Neural cell (in vitro differentiated cells): ENCODE measurements around the gene ITGB3. TPM values are rescaled to one million over a fixed set of nuclear protein-coding genes. Genes with fewer than 3 reads are reported as not detected.

Experiments
- H2AFZ ChIP-seq: fragments of 200-600, 300-800 bp; sonication (generic), shearing (Covaris generic); 2 replicates; pipeline ENCODE4 v1.6.0; 2014; ENCODE audit warnings: low read depth, mild to moderate bottlenecking, antibody characterized with exemption, low read length, moderate library complexity
- H3F3A ChIP-seq: fragments of 200-600 bp; shearing (Covaris generic); 2 replicates; pipeline ENCODE4 v1.6.1; 2016; ENCODE audit warnings: mild to moderate bottlenecking, moderate library complexity, mixed read lengths, antibody characterized with exemption, low read length; ENCODE audit not compliant: insufficient read depth, poor library complexity, severe bottlenecking
- H3K27ac ChIP-seq: fragments of 200-600, 300-800 bp; sonication (generic), shearing (Covaris generic); 2 replicates; pipeline ENCODE4 v1.5.1; 2014; ENCODE audit warnings: mild to moderate bottlenecking, low read length, moderate library complexity
- H3K27me3 ChIP-seq: fragments of 300-800, 200-600 bp; sonication (generic), shearing (Covaris generic); 2 replicates; pipeline ENCODE4 v1.6.0; 2014; ENCODE audit warnings: mild to moderate bottlenecking, low read depth, low read length, moderate library complexity; ENCODE audit not compliant: insufficient read depth
- H3K36me3 ChIP-seq: fragments of 300-800, 200-600 bp; sonication (generic), shearing (Covaris generic); 2 replicates; pipeline ENCODE4 v1.5.1; 2014; ENCODE audit warnings: mild to moderate bottlenecking, antibody characterized with exemption, low read length, moderate library complexity; ENCODE audit not compliant: insufficient read depth
- H3K4me2 ChIP-seq: fragments of 300-800, 200-600 bp; sonication (generic), shearing (Covaris generic); 2 replicates; pipeline ENCODE4 v1.6.0; 2014; ENCODE audit warnings: mild to moderate bottlenecking, low read length
- H3K4me3 ChIP-seq: fragments of 300-800, 200-600 bp; sonication (generic), shearing (Covaris generic); 2 replicates; pipeline ENCODE4 v1.5.1; 2014; ENCODE audit warnings: mild to moderate bottlenecking, low read length, moderate library complexity
- H3K79me2 ChIP-seq: fragments of 200-600 bp; shearing (Covaris generic); replicated peaks from 2 replicates; pipeline ENCODE4 v1.6.0; 2014; ENCODE audit warnings: mild to moderate bottlenecking, low read length, moderate library complexity; ENCODE audit not compliant: insufficient read depth
- H3K9ac ChIP-seq: fragments of 300-800, 200-600 bp; sonication (generic), shearing (Covaris generic); 2 replicates; pipeline ENCODE4 v1.6.1; 2016; ENCODE audit warnings: mild to moderate bottlenecking, low read length, mixed read lengths
- H3K9me2 ChIP-seq: fragments of 200-600 bp; shearing (Covaris generic); 2 replicates; pipeline ENCODE4 v1.6.1; 2016; ENCODE audit warnings: mild to moderate bottlenecking, low read length, mixed read lengths; ENCODE audit not compliant: insufficient read depth
- H3K9me3 ChIP-seq: fragments of 200-600, 300-800 bp; sonication (generic), shearing (Covaris generic); 2 replicates; pipeline ENCODE4 v1.6.1; 2016; ENCODE audit warnings: mild to moderate bottlenecking, mixed run types, low read length, moderate library complexity, mixed read lengths
- H4K20me1 ChIP-seq: fragments of 200-600 bp; shearing (Covaris generic); 2 replicates; pipeline ENCODE4 v1.6.1; 2016; ENCODE audit warnings: mild to moderate bottlenecking, mixed run types; ENCODE audit not compliant: insufficient read depth
- CTCF ChIP-seq: fragments of 450-650 bp; IDR thresholded peaks from 2 replicates; pipeline ENCODE4 v1.5.1; 2014; ENCODE audit warnings: antibody characterized with exemption, mild to moderate bottlenecking, moderate library complexity; ENCODE audit not compliant: poor library complexity, severe bottlenecking
- EP300 ChIP-seq: fragments of 450-650 bp; conservative IDR thresholded peaks from 2 replicates; pipeline ENCODE4 v1.6.1; 2014; ENCODE audit warnings: antibody characterized with exemption, mild to moderate bottlenecking, moderate library complexity; ENCODE audit not compliant: poor library complexity, severe bottlenecking
- EZH2 ChIP-seq: fragments of 200-600, 300-800 bp; shearing (Covaris generic), sonication (generic); IDR thresholded peaks from 2 replicates; pipeline ENCODE4 v1.6.1; 2014; ENCODE audit warnings: antibody characterized with exemption, low read length, borderline replicate concordance, mild to moderate bottlenecking; ENCODE audit not compliant: insufficient read depth, poor library complexity, severe bottlenecking
- MXI1 ChIP-seq: fragments of 450-650 bp; conservative IDR thresholded peaks from 2 replicates; pipeline ENCODE4 v1.6.1; 2014; ENCODE audit warnings: antibody characterized with exemption, mild to moderate bottlenecking; ENCODE audit not compliant: poor library complexity, severe bottlenecking
- POLR2AphosphoS5 ChIP-seq: IDR thresholded peaks from 2 replicates; pipeline ENCODE4 v1.6.1; 2012
- RAD21 ChIP-seq: fragments of 450-650 bp; conservative IDR thresholded peaks from 2 replicates; pipeline ENCODE4 v1.6.1; 2014; ENCODE audit warnings: antibody characterized with exemption, mild to moderate bottlenecking, moderate library complexity
- REST ChIP-seq: IDR thresholded peaks from 2 replicates; pipeline ENCODE4 v1.6.1; 2012; ENCODE audit warnings: borderline replicate concordance
- SMC3 ChIP-seq: fragments of 450-650 bp; conservative IDR thresholded peaks from 2 replicates; pipeline ENCODE4 v1.6.1; 2014; ENCODE audit warnings: antibody characterized with exemption, mild to moderate bottlenecking, moderate library complexity; ENCODE audit not compliant: poor library complexity
- TAF1 ChIP-seq: IDR thresholded peaks from 2 replicates; pipeline ENCODE4 v1.6.1; 2012; ENCODE audit warnings: low read depth
- polyA plus RNA-seq: library from polyadenylated mRNA; depleted of rRNA; stranded (reverse); fragments of >200 nt; gene quantifications from 2 replicates; pipeline ENCODE4 v1.2.3, GENCODE V29; 2014

The ITGB3 gene
- polyA plus RNA-seq, 1 donor from 2014 or later = not detected

GRCh38 chr17:47318197-47318918 is 64.7 kb downstream of the ITGB3 start:
- Histone ChIP-seq H4K20me1 (no peaks in the 10 kb centered on the region), H3K9me2 (no peaks in the 10 kb centered on the region), H3K27me3 (peaks cover 4% of the 10 kb centered on the region), H3K9me3 (peaks cover under 1% of the 10 kb centered on the region), H3F3A (no peaks in the 10 kb centered on the region), H3K79me2 (no peaks in the 10 kb centered on the region), H3K27ac (no peak overlapping the region), H3K4me3 (no peak overlapping the region), H3K9ac (no peak overlapping the region), H2AFZ (no peak overlapping the region), H3K4me2 (no peak overlapping the region), H3K36me3 (no peaks in the 10 kb centered on the region)
- TF ChIP-seq POLR2AphosphoS5 (no peak), SMC3 (no peak), MXI1 (no peak), EP300 (no peak), RAD21 (no peak), REST (no peak), EZH2 (no peak), CTCF (no peak), TAF1 (no peak)

GRCh38 chr17:47320879-47321502 is 67.4 kb downstream of the ITGB3 start:
- H3F3A ChIP-seq = no peaks in the 10 kb centered on the region
- H3K79me2 ChIP-seq = no peaks in the 10 kb centered on the region
- H3K9me2 ChIP-seq = no peaks in the 10 kb centered on the region
- H3K4me3 ChIP-seq = no peak overlapping the region
- H3K9me3 ChIP-seq = peaks cover 2% of the 10 kb centered on the region
- no peaks in the 10 kb centered on the region for H4K20me1 ChIP-seq
- H2AFZ ChIP-seq = no peak overlapping the region
- no peak overlapping the region for H3K27ac ChIP-seq
- peaks cover 12% of the 10 kb centered on the region for H3K27me3 ChIP-seq
- no peaks in the 10 kb centered on the region for H3K36me3 ChIP-seq
- TF ChIP-seq MXI1 = no peak
- TF ChIP-seq POLR2AphosphoS5 = no peak
- no peak for TF ChIP-seq EP300
- no peak overlapping the region for H3K9ac ChIP-seq
- no peak overlapping the region for H3K4me2 ChIP-seq
